ENCODE data around the gene ECE2.

DNA sequence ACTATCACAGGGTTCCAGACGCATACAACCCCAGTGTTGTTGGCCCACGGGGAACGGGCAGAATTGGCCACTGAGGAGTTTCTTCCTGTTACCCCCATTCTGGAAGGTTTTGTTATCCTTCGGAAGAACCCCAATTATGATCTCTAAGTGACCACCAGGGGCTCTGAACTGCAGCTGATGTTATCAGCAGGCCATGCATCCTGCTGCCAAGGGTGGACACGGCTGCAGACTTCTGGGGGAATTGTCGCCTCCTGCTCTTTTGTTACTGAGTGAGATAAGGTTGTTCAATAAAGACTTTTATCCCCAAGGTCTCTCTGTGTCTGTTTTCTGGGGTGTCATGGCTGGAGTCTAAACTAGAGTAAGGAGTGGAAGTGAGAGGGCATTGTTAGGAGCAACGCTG, 32.9 kb downstream of the ECE2 start:
- TF ChIP-seq TP53 (CRISPR knock-in tag; IDR thresholded peaks at IDR 0.05), result no peak
- TF ChIP-seq, protein P1, sequence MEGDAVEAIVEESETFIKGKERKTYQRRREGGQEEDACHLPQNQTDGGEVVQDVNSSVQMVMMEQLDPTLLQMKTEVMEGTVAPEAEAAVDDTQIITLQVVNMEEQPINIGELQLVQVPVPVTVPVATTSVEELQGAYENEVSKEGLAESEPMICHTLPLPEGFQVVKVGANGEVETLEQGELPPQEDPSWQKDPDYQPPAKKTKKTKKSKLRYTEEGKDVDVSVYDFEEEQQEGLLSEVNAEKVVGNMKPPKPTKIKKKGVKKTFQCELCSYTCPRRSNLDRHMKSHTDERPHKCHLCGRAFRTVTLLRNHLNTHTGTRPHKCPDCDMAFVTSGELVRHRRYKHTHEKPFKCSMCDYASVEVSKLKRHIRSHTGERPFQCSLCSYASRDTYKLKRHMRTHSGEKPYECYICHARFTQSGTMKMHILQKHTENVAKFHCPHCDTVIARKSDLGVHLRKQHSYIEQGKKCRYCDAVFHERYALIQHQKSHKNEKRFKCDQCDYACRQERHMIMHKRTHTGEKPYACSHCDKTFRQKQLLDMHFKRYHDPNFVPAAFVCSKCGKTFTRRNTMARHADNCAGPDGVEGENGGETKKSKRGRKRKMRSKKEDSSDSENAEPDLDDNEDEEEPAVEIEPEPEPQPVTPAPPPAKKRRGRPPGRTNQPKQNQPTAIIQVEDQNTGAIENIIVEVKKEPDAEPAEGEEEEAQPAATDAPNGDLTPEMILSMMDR (IDR thresholded peaks at IDR 0.05), result no peak
- no peak for TF ChIP-seq SP1 (CRISPR knock-in tag; conservative IDR thresholded peaks at IDR 0.05)
- TF ChIP-seq E2F4 (CRISPR knock-in tag; IDR thresholded peaks at IDR 0.05; ENCODE audit: borderline replicate concordance, low read depth), result no peak
- TF ChIP-seq, protein P2, sequence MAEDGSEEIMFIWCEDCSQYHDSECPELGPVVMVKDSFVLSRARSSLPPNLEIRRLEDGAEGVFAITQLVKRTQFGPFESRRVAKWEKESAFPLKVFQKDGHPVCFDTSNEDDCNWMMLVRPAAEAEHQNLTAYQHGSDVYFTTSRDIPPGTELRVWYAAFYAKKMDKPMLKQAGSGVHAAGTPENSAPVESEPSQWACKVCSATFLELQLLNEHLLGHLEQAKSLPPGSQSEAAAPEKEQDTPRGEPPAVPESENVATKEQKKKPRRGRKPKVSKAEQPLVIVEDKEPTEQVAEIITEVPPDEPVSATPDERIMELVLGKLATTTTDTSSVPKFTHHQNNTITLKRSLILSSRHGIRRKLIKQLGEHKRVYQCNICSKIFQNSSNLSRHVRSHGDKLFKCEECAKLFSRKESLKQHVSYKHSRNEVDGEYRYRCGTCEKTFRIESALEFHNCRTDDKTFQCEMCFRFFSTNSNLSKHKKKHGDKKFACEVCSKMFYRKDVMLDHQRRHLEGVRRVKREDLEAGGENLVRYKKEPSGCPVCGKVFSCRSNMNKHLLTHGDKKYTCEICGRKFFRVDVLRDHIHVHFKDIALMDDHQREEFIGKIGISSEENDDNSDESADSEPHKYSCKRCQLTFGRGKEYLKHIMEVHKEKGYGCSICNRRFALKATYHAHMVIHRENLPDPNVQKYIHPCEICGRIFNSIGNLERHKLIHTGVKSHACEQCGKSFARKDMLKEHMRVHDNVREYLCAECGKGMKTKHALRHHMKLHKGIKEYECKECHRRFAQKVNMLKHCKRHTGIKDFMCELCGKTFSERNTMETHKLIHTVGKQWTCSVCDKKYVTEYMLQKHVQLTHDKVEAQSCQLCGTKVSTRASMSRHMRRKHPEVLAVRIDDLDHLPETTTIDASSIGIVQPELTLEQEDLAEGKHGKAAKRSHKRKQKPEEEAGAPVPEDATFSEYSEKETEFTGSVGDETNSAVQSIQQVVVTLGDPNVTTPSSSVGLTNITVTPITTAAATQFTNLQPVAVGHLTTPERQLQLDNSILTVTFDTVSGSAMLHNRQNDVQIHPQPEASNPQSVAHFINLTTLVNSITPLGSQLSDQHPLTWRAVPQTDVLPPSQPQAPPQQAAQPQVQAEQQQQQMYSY (CRISPR knock-in tag; IDR thresholded peaks at IDR 0.05), result no peak

Data from WTC11 (cell line).